Sigmoid colon (tissue), 4 donors: ENCODE measurements around the gene ARMCX4.

Source experiments
- CTCF ChIP-seq, 4 experiments: fragments of 450-650 bp in 3 of 4; fragments of 200-600 bp in 1 of 4; IDR thresholded peaks; one replicate each; pipeline ENCODE4 v1.5.1; 2016 to 2019; ENCODE audit warnings: antibody characterized with exemption in 4 of 4, mild to moderate bottlenecking in 3 of 4, moderate library complexity in 2 of 4
- EP300 ChIP-seq, 4 donors: sonication (generic); formaldehyde crosslinking; IDR thresholded peaks; one replicate each; pipeline ENCODE4 v1.6.1; 2017; ENCODE audit warnings: antibody characterized with exemption in 4 of 4
- POLR2A ChIP-seq, 2 donors: fragments of 450-650 bp; IDR thresholded peaks; one replicate each; pipeline ENCODE4 v1.6.1; 2016; ENCODE audit warnings: antibody characterized with exemption in 2 of 2, mild to moderate bottlenecking in 2 of 2, moderate library complexity in 2 of 2
- POLR2AphosphoS5 ChIP-seq, 4 donors: sonication (generic); formaldehyde crosslinking; IDR thresholded peaks; one replicate each; pipeline ENCODE4 v1.6.1; 2017; ENCODE audit warnings: antibody characterized with exemption in 4 of 4

DNA sequence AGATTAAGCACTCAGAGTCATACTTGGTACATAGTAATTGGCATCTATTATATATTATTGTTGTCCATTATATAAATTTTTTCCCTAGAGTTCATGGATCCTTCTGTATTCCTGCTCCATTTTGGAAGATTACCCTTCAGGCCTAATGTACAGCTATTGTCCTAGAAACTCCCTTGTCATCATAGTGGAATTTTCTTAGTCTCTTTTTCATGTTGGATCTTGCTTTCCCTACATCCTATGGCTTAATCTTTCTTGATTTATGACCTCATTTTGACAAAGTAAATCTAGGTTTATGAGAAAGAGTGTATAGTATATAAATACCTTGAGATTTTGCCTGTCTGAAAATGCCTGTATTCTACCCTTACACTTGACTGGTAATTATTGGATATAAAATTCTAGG lies 22.1 kb downstream of the ARMCX4 start:
- no peak for TF ChIP-seq EP300 (IDR thresholded peaks at IDR 0.05)
- TF ChIP-seq CTCF (IDR thresholded peaks at IDR 0.05): no peak
- TF ChIP-seq POLR2AphosphoS5 (IDR thresholded peaks at IDR 0.05): no peak
- TF ChIP-seq POLR2A (IDR thresholded peaks at IDR 0.05): no peak
